DND-41 (cell line): Measurements from ENCODE around the gene DGKI.

ENCODE experiments used
- ATAC-seq: fragments of 200-7000 bp; cut with Tn5 transposase; 3 replicates; pipeline ENCODE4 v1.9.1; 2021; ENCODE audit warnings: low read depth; ENCODE audit not compliant: insufficient read depth
- DNase-seq: peaks from one replicate; pipeline ENCODE4 v3.0.0-alpha.2; 2020
- H2AFZ ChIP-seq: 2 replicates; pipeline ENCODE4 v1.6.0; 2012; ENCODE audit warnings: low read depth, low read length
- H3K27ac ChIP-seq: 2 replicates; pipeline ENCODE4 v1.5.1; 2012; ENCODE audit warnings: low read length, inconsistent platforms
- H3K27me3 ChIP-seq: fragments of 200-600 bp; sonication (generic); 2 replicates; pipeline ENCODE4 v1.6.0; 2012; ENCODE audit warnings: low read length, mild to moderate bottlenecking, inconsistent platforms; ENCODE audit not compliant: insufficient read depth, poor library complexity
- H3K36me3 ChIP-seq: 2 replicates; pipeline ENCODE4 v1.5.1; 2012; ENCODE audit warnings: low read length, inconsistent platforms; ENCODE audit not compliant: insufficient read depth
- H3K4me1 ChIP-seq: 2 replicates; pipeline ENCODE4 v1.5.1; 2012; ENCODE audit warnings: mild to moderate bottlenecking, low read length; ENCODE audit not compliant: insufficient read depth
- H3K4me2 ChIP-seq: 2 replicates; pipeline ENCODE4 v1.6.0; 2012; ENCODE audit warnings: mild to moderate bottlenecking, moderate library complexity, low read length, inconsistent platforms; ENCODE audit not compliant: insufficient read depth
- H3K4me3 ChIP-seq, 2 experiments: fragments of 200-600 bp in 1 of 2; shearing (Covaris generic) in 1 of 2; 2 replicates each; pipeline ENCODE4 v1.5.1; 2012 to 2016; ENCODE audit warnings: inconsistent platforms in 2 of 2, low read length in 2 of 2, mild to moderate bottlenecking in 2 of 2, low read depth in 1 of 2, moderate library complexity in 1 of 2
- H3K79me2 ChIP-seq: 2 replicates; pipeline ENCODE4 v1.6.0; 2012; ENCODE audit warnings: low read length, inconsistent platforms; ENCODE audit not compliant: insufficient read depth
- H3K9ac ChIP-seq: 2 replicates; pipeline ENCODE4 v1.6.0; 2012; ENCODE audit warnings: low read depth, mild to moderate bottlenecking, inconsistent platforms, low read length, moderate library complexity
- H3K9me3 ChIP-seq: 2 replicates; pipeline ENCODE4 v1.5.1; 2012; ENCODE audit warnings: low read length, moderate library complexity, mild to moderate bottlenecking, inconsistent platforms; ENCODE audit not compliant: insufficient read depth, severe bottlenecking
- H4K20me1 ChIP-seq: 2 replicates; pipeline ENCODE4 v1.6.0; 2012; ENCODE audit warnings: low read length; ENCODE audit not compliant: insufficient read depth
- EZH2 ChIP-seq: IDR thresholded peaks from 3 replicates; pipeline ENCODE4 v1.6.1; 2012; ENCODE audit warnings: borderline replicate concordance, low read depth, mild to moderate bottlenecking, moderate library complexity, low read length, inconsistent platforms; ENCODE audit not compliant: severe bottlenecking
- TF ChIP-seq, protein P1 (sequence below): IDR thresholded peaks from 2 replicates; pipeline ENCODE4 v1.5.1; 2012; ENCODE audit warnings: borderline replicate concordance, low read length, moderate library complexity, mild to moderate bottlenecking; ENCODE audit not compliant: poor library complexity, severe bottlenecking; ENCODE audit errors: extremely low read depth

DGKI gene

DNA sequence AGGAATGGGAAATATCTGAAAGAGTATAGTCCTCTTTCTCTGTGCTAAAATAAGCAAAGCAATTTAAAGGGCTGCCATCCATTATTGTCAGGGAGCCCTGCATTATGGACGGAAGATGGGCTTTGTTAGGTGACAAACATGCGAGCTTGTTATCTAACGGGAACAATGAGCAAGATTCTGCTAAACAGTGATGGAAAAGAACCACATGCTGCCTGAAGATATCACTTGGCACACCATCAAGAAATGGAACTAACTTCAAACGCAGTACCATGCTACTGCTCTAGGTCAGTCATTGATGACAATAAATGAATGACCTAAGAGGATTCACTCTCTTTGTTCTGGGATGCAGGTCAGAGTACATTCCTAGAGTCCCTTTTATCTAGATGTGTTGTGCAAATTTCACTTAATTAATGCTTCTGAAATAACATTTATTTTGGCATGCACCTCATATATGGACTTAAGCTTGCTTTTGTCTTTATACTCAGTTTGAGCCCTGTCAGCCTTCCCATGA lies 327.5 kb downstream of the DGKI start:
- no peak for TF ChIP-seq EZH2
- no peak overlapping the region for H3K27ac ChIP-seq
- no peaks in the 10 kb centered on the region for H3K79me2 ChIP-seq
- no peak overlapping the region for H3K4me2 ChIP-seq
- H4K20me1 ChIP-seq, result no peaks in the 10 kb centered on the region
- no peaks in the 10 kb centered on the region for H3K36me3 ChIP-seq
- no peak overlapping the region for H3K9ac ChIP-seq
- no peak overlapping the region for H2AFZ ChIP-seq
- H3K4me3 ChIP-seq, result no peak overlapping the region
- no peaks in the 10 kb centered on the region for H3K9me3 ChIP-seq
- no peak for DNase-seq
- no peaks in the 10 kb centered on the region for H3K4me1 ChIP-seq
- ATAC-seq, result no peak
- H3K27me3 ChIP-seq, result no peaks in the 10 kb centered on the region

DNA sequence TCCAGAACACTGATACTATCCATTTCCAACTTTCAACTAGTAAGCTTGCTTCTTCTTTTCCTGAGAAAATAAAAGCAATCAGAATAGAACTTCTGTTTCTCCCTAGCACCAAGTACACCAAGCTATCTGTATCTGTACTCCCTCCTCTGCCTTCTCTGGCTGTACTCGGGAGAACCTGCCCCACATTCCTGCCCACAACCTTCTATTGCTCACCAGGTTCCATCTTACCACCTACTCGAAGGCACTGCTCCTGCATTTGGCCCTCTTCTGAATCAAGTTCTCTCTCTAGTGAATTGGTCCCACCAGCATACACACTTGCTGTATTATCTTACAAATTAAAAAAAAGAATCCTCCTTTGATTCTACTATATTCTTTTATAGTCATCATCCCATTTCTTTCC lies 333.7 kb downstream of the DGKI start:
- TF ChIP-seq, protein P1, sequence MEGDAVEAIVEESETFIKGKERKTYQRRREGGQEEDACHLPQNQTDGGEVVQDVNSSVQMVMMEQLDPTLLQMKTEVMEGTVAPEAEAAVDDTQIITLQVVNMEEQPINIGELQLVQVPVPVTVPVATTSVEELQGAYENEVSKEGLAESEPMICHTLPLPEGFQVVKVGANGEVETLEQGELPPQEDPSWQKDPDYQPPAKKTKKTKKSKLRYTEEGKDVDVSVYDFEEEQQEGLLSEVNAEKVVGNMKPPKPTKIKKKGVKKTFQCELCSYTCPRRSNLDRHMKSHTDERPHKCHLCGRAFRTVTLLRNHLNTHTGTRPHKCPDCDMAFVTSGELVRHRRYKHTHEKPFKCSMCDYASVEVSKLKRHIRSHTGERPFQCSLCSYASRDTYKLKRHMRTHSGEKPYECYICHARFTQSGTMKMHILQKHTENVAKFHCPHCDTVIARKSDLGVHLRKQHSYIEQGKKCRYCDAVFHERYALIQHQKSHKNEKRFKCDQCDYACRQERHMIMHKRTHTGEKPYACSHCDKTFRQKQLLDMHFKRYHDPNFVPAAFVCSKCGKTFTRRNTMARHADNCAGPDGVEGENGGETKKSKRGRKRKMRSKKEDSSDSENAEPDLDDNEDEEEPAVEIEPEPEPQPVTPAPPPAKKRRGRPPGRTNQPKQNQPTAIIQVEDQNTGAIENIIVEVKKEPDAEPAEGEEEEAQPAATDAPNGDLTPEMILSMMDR, result no peak
- TF ChIP-seq EZH2, result no peak

DNA sequence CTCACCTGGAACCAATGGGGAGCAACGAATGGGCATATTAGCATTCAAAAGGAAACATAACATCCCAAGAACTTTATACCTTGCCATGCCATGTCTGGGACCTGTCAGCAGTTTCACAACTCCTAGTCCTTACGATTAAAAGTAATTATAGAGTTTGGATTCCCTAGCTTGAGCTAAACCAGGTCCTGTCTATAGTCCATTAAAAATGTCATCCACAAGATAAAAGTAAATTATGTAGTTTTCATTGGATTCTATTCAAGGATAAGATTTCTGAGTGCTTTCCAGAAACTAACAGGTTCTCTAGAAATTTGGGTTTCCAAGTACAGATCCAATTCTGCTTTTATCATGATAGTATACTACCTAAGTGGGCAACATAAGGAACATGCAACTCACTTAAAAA lies 339.7 kb downstream of the DGKI start:
- no peak overlapping the region for H3K4me3 ChIP-seq
- H4K20me1 ChIP-seq, result no peaks in the 10 kb centered on the region
- no peak overlapping the region for H3K27ac ChIP-seq
- H3K4me2 ChIP-seq, result no peak overlapping the region
- DNase-seq, result no peak
- H3K9ac ChIP-seq, result no peak overlapping the region
- TF ChIP-seq EZH2, result no peak
- no peaks in the 10 kb centered on the region for H3K9me3 ChIP-seq
- H3K79me2 ChIP-seq, result no peaks in the 10 kb centered on the region
- H3K36me3 ChIP-seq, result no peaks in the 10 kb centered on the region
- no peak for ATAC-seq
- no peak overlapping the region for H2AFZ ChIP-seq
- H3K27me3 ChIP-seq, result no peaks in the 10 kb centered on the region
- H3K4me1 ChIP-seq, result no peaks in the 10 kb centered on the region

More for the DNA sequence above, 333.7 kb downstream of the DGKI start:
- ATAC-seq (no peak), DNase-seq (no peak)
- Histone ChIP-seq H3K36me3 (no peaks in the 10 kb centered on the region), H3K4me2 (no peak overlapping the region), H4K20me1 (no peaks in the 10 kb centered on the region), H3K27me3 (no peaks in the 10 kb centered on the region), H2AFZ (no peak overlapping the region), H3K27ac (no peak overlapping the region), H3K4me1 (no peaks in the 10 kb centered on the region), H3K9me3 (no peaks in the 10 kb centered on the region), H3K79me2 (no peaks in the 10 kb centered on the region), H3K4me3 (no peak overlapping the region), H3K9ac (no peak overlapping the region)

DNA sequence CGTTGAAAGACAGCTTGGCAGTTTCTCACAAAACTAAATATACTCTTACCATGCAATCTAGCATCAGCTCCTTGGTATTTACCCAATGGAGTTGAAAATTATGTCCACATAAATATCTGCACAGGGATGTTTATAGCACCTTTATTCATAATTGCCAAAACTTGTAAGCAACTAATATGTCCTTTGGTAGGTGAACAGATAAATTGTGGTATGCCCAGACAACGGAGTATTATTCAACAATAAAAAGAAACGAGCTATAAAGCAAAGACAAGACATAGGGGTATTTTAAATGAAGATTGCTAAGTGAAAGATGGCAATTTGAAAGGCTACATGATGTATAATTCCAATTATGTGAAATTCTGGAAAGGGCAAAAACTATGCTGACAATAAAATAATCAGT lies 340.7 kb downstream of the DGKI start:
- H3K27me3 ChIP-seq, result no peaks in the 10 kb centered on the region
- no peaks in the 10 kb centered on the region for H3K79me2 ChIP-seq
- no peaks in the 10 kb centered on the region for H3K36me3 ChIP-seq
- no peak overlapping the region for H3K9ac ChIP-seq
- H3K4me1 ChIP-seq, result no peaks in the 10 kb centered on the region
- H3K9me3 ChIP-seq, result no peaks in the 10 kb centered on the region
- H2AFZ ChIP-seq, result no peak overlapping the region
- TF ChIP-seq, protein P1, result no peak
- TF ChIP-seq EZH2, result no peak
- DNase-seq (no peak), ATAC-seq (no peak)
- no peaks in the 10 kb centered on the region for H4K20me1 ChIP-seq
- H3K4me3 ChIP-seq, result no peak overlapping the region
- no peak overlapping the region for H3K27ac ChIP-seq
- H3K4me2 ChIP-seq, result no peak overlapping the region
